GM11168 (cell line): ENCODE results near the gene NDUFV3.
"Not testable (repeated sequence)": the region's sequence is repeated elsewhere in the genome, so short reads cannot be mapped to it uniquely, and the experiment has no call there.

Experiments
- in situ Hi-C: fragments of 300-500 bp; cut with MboI; formaldehyde crosslinking; loops from one replicate; pipeline ENCODE4 v1.12.0; 2022; ENCODE audit warnings: low sequenced_read_pairs; ENCODE audit not compliant: unreplicated experiment

The NDUFV3 gene

GRCh38 chr21:42892931-42893755, at the start of gene NDUFV3:
TSS of gene NDUFV3 (plus strand) at chr21:42893309. CDS start at chr21:42893334, 25 bp downstream.
- in situ Hi-C loops, result no loop called here

GRCh38 chr21:42844411-42845113, 48.5 kb upstream of the NDUFV3 start:
- in situ Hi-C loops, result no loop called here

- in situ Hi-C loops, result no loop called here
Measured at GRCh38 chr21:42845296-42845965, 47.7 kb upstream of the NDUFV3 start.

GRCh38 chr21:42846221-42846620, 46.9 kb upstream of the NDUFV3 start:
- in situ Hi-C loops, result no loop called here

- in situ Hi-C loops, result no loop called here
Measured at GRCh38 chr21:42847051-42847707, 45.9 kb upstream of the NDUFV3 start.

GRCh38 chr21:42847726-42848125, 45.4 kb upstream of the NDUFV3 start:
- in situ Hi-C loops, result no loop called here

- in situ Hi-C loops, result not testable (repeated sequence)
Measured at GRCh38 chr21:42848144-42848931, 44.8 kb upstream of the NDUFV3 start.

- in situ Hi-C loops, result no loop called here
Measured at GRCh38 chr21:42848932-42849758, 44.0 kb upstream of the NDUFV3 start.

- in situ Hi-C loops, result no loop called here
Measured at GRCh38 chr21:42849759-42850412, 43.2 kb upstream of the NDUFV3 start.

- in situ Hi-C loops, result no loop called here
Measured at GRCh38 chr21:42850463-42850862, 42.6 kb upstream of the NDUFV3 start.

GRCh38 chr21:42850866-42851391, 42.2 kb upstream of the NDUFV3 start:
- in situ Hi-C loops, result no loop called here

GRCh38 chr21:42851812-42852665, 41.1 kb upstream of the NDUFV3 start:
- in situ Hi-C loops, result no loop called here

GRCh38 chr21:42852925-42853570, 40.1 kb upstream of the NDUFV3 start:
- in situ Hi-C loops, result no loop called here

- in situ Hi-C loops, result no loop called here
Measured at GRCh38 chr21:42853621-42854020, 39.5 kb upstream of the NDUFV3 start.

GRCh38 chr21:42854246-42855010, 38.7 kb upstream of the NDUFV3 start:
- in situ Hi-C loops, result no loop called here
